Measurements from ENCODE around the gene KHDC4. TPM values are rescaled to one million over a fixed set of nuclear protein-coding genes. Genes with fewer than 3 reads are reported as not detected.

Gene KHDC4
- total and polyA plus RNA-seq, 9 of the 15 experiments (the other 6 are each of a cell fraction or from before 2014, with no cell fraction given) = 12.1 to 185 (median 65.6) TPM

- peak; percentile 61 for TF ChIP-seq PRDM10 (IDR thresholded peaks at IDR 0.05; ENCODE audit: partially characterized antibody)
- TF ChIP-seq POLR2B (IDR thresholded peaks at IDR 0.05; ENCODE audit: low read depth, partially characterized antibody) = peak; percentile 44
- peak; percentile 64; the same call in 1 of the 2 replicates for TF ChIP-seq L3MBTL2 (IDR thresholded peaks at IDR 0.05)
- TF ChIP-seq DACH1 (IDR thresholded peaks at IDR 0.05; ENCODE audit: partially characterized antibody) = peak; percentile 64
- TF ChIP-seq ZNF561 (CRISPR knock-in tag; conservative IDR thresholded peaks at IDR 0.05) = no peak
- peak; percentile 20; the same call in 1 of the 2 replicates for TF ChIP-seq MBD2 (IDR thresholded peaks at IDR 0.05; ENCODE audit: borderline replicate concordance, low read depth)
- TF ChIP-seq BCL6 (CRISPR knock-in tag; IDR thresholded peaks at IDR 0.05) = 0 out of 2 replicates have a peak, but pooled peaks have one; percentile 47
- TF ChIP-seq ZNF263 (CRISPR knock-in tag; IDR thresholded peaks at IDR 0.05; ENCODE audit: borderline replicate concordance) = peak; percentile 95
- 0 out of 2 replicates have a peak, but pooled peaks have one; percentile 22 for TF ChIP-seq POLR2AphosphoS5 (IDR thresholded peaks at IDR 0.05; ENCODE audit: control insufficient read depth, insufficient read depth, low read depth, low read length)
- TF ChIP-seq RB1 (IDR thresholded peaks at IDR 0.05; ENCODE audit: low read depth) = 0 out of 2 replicates have a peak, but pooled peaks have one; percentile 12
- peak; percentile 43; the same call in 1 of the 2 replicates for TF ChIP-seq ATF7 (IDR thresholded peaks at IDR 0.05)
- peak; percentile 70 for TF ChIP-seq SETDB1 (IDR thresholded peaks at IDR 0.05; ENCODE audit: low read length)
- 0 out of 2 replicates have a peak, but pooled peaks have one; percentile 39 for TF ChIP-seq ZBTB7A (IDR thresholded peaks at IDR 0.05; ENCODE audit: borderline replicate concordance, control insufficient read depth, low read depth, low read length)
- no peak for TF ChIP-seq ZNF398 (CRISPR knock-in tag; IDR thresholded peaks at IDR 0.05)
- peak; percentile 72 for TF ChIP-seq USF1 (CRISPR knock-in tag; IDR thresholded peaks at IDR 0.05)
These were observed 36.4 kb upstream of the KHDC4 start (continued) for GRCh38 chr1:155970531-155971167.

All from K562 (cell line).